Right lobe of liver (tissue), 4 donors: ENCODE data around the gene FBXO7.

Experiments
- CTCF ChIP-seq, 4 donors: fragments of 200-600 bp in 3 of 4; fragments of 450-650 bp in 1 of 4; IDR thresholded peaks; one replicate each; pipeline versions ENCODE4 v1.5.1 to v1.8.0; 2016 to 2022; ENCODE audit warnings: antibody characterized with exemption in 4 of 4, mild to moderate bottlenecking in 2 of 4
- POLR2A ChIP-seq: fragments of 450-650 bp; IDR thresholded peaks from one replicate; pipeline ENCODE4 v1.6.1; 2017; ENCODE audit warnings: antibody characterized with exemption, mild to moderate bottlenecking
- donor health status: DM: no; HTN: no; CAD: no.
- donor health status: DM: no; HTN: no; CAD: no.
- donor health status: DM: no; HTN: yes; CAD: no.

DNA sequence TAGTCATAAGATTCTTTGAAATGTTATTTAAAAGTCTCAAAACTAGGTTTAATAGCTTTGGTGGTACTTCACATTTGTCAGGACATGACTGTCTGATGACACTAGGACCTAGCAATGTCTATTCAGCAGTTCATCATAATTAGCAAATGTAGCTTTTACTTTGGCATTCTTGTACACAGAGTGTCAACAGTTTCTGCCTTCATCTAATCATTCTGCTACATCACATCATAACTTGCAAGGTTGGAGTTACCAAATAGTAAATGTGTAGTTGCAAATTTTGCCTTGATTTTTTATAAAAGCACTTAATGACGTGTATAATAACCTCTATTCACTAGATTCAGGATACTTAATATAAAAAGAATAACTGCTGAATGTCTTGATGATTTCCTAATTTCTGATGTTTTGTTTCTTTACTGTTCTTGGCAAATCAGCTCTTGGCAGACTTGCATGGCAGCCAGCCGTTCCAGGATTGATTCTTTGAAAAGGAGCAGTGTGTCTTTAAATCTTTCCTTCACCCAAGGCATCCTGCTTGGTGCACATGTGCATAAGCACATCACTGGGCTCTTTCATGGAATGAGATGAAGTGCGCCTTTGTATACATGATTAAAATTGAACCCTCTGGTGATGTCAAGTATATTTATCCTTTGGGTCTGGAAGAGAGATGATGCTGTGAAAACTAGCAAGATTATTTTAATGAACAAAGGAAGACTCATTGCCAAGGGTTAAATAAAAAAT, 12.2 kb downstream of the FBXO7 start:
- TF ChIP-seq CTCF (IDR thresholded peaks at IDR 0.05) = no peak
- no peak for TF ChIP-seq POLR2A
